ENCODE measurements around the gene ELOVL7. TPM values are rescaled to one million over a fixed set of nuclear protein-coding genes. Genes with fewer than 3 reads are reported as not detected.
"Not testable (repeated sequence)": the region's sequence is repeated elsewhere in the genome, so short reads cannot be mapped to it uniquely, and the experiment has no call there.

ELOVL7 gene
- total RNA-seq, 2 experiments from 2014 or later, result 0.42 to 0.99 TPM

DNA sequence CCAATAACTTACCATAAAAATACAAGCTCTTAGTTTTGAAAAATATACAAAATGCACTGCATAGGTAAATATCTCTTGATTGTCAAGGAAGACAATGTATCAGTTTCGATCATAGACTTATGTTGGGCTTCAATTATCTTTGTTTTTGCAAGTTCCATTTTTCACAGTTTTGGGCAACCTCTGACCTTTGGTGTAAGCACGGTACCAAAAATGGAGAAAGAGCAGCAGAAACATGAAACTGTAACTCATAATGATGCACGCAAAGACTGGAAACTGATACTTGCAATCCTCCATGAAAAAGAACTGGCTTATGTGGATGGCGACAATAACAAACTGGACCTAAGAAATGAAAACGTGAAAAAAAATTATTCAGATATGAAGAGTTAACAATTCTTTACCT is 89.6 kb downstream of the ELOVL7 start:
- Mint-ChIP-seq H3K36me3 (ENCODE audit: low read depth) (no peaks in the 10 kb centered on the region), H3K27me3 (peaks cover 6% of the 10 kb centered on the region), H3K4me1 (no peaks in the 10 kb centered on the region), H3K27ac (no peak overlapping the region), H3K4me3 (no peak overlapping the region), H3K9me3 (no peaks in the 10 kb centered on the region)
- no peak for DNase-seq
- POLR2A ChIA-PET, result no interaction called here
- CTCF ChIA-PET, result no interaction called here

DNA sequence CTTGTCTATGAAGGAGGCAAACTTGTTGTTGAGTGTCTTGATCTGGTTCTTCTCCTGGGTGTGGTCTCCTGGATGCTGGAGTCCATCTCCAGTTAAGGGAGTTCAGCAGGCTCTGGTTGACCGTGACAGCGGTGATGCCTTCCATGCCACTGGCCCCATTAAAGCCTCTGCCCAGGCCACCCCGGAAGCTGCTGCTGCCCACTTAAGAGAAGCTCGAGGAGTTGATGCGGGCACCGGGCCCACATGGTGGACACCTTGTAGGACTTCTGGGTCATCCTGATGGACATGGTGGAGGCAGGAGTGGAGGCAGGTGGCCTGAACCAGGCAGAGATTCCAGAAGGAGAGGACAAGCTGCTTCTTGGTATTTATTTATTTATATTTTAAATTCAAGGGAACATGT is 99.4 kb downstream of the ELOVL7 start:
- ChIA-PET POLR2A (no interaction called here), CTCF (interaction anchor here (1.5 kb wide), 1 partner anchor 9 kb away, joined by 6 read pairs; no protein-coding TSS in a partner anchor)
- Mint-ChIP-seq H3K27me3 (peaks cover 8% of the 10 kb centered on the region), H3K36me3 (ENCODE audit: low read depth) (no peaks in the 10 kb centered on the region), H3K27ac (no peak overlapping the region), H3K4me3 (no peak overlapping the region), H3K4me1 (no peaks in the 10 kb centered on the region), H3K9me3 (peaks cover 8% of the 10 kb centered on the region)
- DNase-seq, result no peak

DNA sequence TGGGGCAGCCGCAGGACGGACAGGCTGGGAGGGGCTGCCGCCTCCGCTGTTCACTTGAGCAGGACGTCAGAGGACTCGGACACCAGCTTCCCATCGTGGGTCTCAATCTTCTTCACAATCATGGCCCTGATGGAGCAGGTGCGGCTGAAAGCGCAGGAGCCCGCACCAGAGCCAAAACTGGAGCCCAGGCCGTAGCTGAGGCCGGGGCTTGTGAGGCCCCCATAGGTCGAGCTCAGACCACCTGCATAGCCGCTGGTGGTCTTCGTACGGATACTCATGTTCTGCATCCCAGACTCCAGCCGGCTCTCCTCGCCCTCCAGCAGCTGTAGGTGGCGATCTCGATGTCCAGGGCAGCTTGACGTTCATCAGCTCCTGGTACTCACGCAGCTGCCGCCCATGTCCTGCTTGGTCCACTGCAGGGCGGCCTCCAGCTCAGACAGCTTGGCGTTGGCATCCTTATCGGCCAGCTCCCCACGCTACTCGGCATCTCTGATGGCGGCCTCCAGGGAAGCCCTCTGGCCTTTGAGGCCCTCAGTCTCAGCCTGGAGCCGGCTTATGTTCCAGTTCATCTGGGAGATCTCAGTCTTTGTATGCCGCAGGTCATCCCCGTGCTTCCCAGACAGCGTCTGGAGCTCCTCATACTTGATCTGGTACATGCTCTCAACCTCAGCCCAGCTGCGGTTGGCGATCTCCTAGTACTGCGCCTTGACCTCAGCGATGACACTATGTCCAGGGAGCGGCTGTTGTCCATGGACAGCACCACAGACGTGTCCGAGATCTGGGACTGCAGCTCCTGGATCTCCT is 100.4 kb downstream of the ELOVL7 start:
- POLR2A ChIA-PET, result no interaction called here
- no peaks in the 10 kb centered on the region for H3K4me1 Mint-ChIP-seq
- peaks cover 8% of the 10 kb centered on the region for H3K9me3 Mint-ChIP-seq
- H3K36me3 Mint-ChIP-seq (ENCODE audit: low read depth), result no peaks in the 10 kb centered on the region
- no peak for DNase-seq
- H3K27ac Mint-ChIP-seq, result no peak overlapping the region
- CTCF ChIA-PET, result interaction anchor here (1.0 to 1.5 kb wide), 4 partner anchors 8 to 22 kb away, joined by 3 to 6 read pairs (median 3); no protein-coding TSS in a partner anchor
- H3K27me3 Mint-ChIP-seq, result peaks cover 7% of the 10 kb centered on the region
- no peak overlapping the region for H3K4me3 Mint-ChIP-seq

DNA sequence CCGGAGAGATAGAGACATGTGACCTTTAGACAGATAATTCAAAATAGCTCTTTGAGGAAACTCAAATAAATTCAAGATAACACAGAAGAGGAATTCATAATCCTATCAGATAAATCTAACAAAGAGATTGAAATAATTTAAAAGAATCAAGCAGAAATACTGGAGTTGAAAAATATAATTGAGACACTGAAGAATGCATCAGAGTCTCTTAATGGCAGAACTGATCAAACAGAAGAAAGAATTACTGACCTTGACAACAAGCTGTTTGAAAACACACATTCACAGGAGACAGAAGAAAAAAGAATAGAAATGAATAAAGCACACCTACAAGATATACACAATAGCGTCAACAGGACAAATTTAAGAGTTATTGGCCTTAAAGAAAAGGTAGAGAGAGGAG is 103.7 kb downstream of the ELOVL7 start:
- H3K27me3 Mint-ChIP-seq, result peaks cover 2% of the 10 kb centered on the region
- no peaks in the 10 kb centered on the region for H3K36me3 Mint-ChIP-seq (ENCODE audit: low read depth)
- ChIA-PET CTCF (no interaction called here), POLR2A (no interaction called here)
- no peak overlapping the region for H3K4me3 Mint-ChIP-seq
- no peak overlapping the region for H3K27ac Mint-ChIP-seq
- H3K4me1 Mint-ChIP-seq, result no peaks in the 10 kb centered on the region
- peaks cover 8% of the 10 kb centered on the region for H3K9me3 Mint-ChIP-seq
- DNase-seq, result no peak

DNA sequence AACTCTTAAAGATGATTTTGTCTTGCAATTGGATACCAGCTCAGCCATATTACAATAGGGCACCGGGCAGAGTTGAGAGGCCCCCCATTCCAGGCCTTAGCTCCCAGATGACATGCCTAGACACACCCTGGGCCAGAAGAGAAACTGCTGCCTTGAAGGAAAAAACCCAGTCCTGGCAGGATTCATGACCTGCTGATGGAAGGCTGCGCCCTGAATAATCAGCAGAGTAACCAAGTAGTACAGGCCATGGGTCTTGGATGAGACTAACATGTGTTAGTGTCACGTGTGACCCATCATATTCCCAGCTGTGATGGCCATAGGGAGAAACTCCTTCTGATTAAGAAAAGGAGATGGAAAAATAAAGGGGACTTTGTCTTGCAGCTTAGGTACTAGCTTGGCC is 105.1 kb downstream of the ELOVL7 start:
- Mint-ChIP-seq H3K36me3 (ENCODE audit: low read depth) (no peaks in the 10 kb centered on the region), H3K27me3 (peaks cover 2% of the 10 kb centered on the region), H3K9me3 (peaks cover 8% of the 10 kb centered on the region), H3K4me3 (no peak overlapping the region), H3K27ac (no peak overlapping the region), H3K4me1 (no peaks in the 10 kb centered on the region)
- ChIA-PET POLR2A (no interaction called here), CTCF (no interaction called here)
- DNase-seq, result no peak

DNA sequence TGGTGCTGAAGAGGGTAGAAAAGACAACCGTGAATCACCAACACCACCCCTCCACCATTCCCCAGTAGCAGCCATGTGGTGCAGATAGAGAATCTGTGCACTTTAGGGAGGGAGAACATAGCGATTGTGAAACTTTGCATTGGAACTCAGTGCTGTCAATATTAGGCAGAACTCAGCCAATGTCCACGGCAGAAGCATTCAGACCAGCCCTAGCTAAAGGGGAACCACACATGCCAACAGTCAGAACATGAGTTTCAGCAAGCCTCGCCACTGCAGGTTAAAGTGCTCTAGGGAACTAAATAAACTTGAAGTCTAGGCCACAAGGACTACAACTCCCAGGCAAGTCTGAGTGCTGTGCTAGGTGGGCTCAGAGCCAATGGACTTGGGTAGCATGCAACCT is 105.6 kb downstream of the ELOVL7 start:
- peaks cover 8% of the 10 kb centered on the region for H3K9me3 Mint-ChIP-seq
- H3K4me3 Mint-ChIP-seq, result no peak overlapping the region
- CTCF ChIA-PET, result no interaction called here
- H3K27ac Mint-ChIP-seq, result no peak overlapping the region
- no peak for DNase-seq
- H3K27me3 Mint-ChIP-seq, result peaks cover 2% of the 10 kb centered on the region
- no peaks in the 10 kb centered on the region for H3K4me1 Mint-ChIP-seq
- POLR2A ChIA-PET, result no interaction called here
- H3K36me3 Mint-ChIP-seq (ENCODE audit: low read depth), result no peaks in the 10 kb centered on the region

DNA sequence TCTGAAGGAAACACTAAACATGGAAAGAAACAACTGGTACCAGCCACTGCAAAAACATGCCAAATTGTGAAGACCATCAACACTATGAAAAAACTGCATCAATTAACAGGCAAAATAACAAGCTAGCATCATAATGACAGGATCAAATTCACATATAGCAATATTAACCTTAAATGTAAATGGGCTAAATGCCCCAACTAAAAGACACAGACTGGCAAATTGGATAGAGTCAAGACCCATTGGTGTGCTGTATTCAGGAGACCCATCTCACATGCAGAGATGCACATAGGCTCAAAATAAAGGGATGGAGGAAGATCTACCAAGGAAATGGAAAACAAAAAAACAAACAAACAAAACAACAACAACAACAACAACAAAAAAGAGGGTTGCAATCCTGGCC is 113.2 kb downstream of the ELOVL7 start:
- DNase-seq; H3K27ac Mint-ChIP-seq; H3K36me3 Mint-ChIP-seq (ENCODE audit: low read depth); POLR2A ChIA-PET; H3K27me3 Mint-ChIP-seq; H3K4me3 Mint-ChIP-seq; H3K4me1 Mint-ChIP-seq; H3K9me3 Mint-ChIP-seq; CTCF ChIA-PET: not testable (repeated sequence)

DNA sequence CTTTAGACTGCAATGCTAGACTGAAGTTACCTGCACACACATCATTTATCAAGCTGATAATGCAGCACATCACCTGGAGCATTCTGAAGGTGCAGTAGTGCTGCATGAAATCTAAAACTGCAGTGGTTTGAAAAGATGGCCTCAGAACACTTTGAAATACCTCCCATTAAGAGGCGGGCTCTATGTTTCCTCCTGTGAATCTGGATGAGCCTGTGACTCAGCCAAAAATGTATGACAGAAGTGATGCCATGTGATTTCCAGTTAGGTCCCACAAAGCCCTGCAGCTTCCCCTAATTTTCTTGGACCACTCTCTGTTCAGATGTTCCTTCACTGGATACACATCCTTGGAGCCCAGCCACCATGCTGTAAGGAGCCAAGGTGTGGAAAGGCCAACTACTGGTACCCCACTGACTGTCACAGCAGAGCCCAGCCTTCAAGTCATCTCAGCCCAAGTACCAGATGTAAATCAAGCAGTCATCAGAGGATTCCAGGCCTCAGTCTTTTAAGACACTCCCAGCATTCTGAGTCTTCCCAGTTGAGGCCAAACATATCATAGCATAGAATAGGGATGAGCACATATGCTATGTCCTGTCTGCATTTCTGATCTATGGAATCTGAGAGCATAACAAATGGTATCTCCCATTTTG is 116.9 kb downstream of the ELOVL7 start:
- H3K36me3 Mint-ChIP-seq (ENCODE audit: low read depth), result no peaks in the 10 kb centered on the region
- POLR2A ChIA-PET, result no interaction called here
- no peaks in the 10 kb centered on the region for H3K4me1 Mint-ChIP-seq
- H3K27ac Mint-ChIP-seq, result no peak overlapping the region
- peaks cover 3% of the 10 kb centered on the region for H3K9me3 Mint-ChIP-seq
- no peak overlapping the region for H3K4me3 Mint-ChIP-seq
- CTCF ChIA-PET, result no interaction called here
- DNase-seq, result no peak
- H3K27me3 Mint-ChIP-seq, result peaks cover 9% of the 10 kb centered on the region

DNA sequence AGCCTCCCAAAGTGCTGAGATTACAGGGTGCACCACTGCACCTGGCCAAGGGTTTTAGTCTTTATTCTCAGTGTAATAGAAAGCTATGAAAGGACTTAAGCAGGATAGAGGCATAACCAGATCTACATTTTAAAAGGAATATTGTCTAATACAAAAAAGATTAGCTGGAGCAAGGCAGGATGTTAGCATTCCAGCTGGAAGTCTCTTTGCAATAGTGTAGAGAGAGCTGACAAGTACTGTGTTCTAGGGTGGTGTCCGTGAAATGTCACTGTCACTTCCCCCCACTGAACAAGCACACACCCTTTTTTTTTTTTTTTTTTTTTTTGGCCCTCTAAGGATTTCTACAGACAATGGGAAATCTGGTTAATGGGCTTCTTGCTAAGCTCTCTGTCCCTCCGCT is 119.9 kb downstream of the ELOVL7 start:
- no peak for DNase-seq
- Mint-ChIP-seq H3K9me3 (no peaks in the 10 kb centered on the region), H3K4me1 (no peaks in the 10 kb centered on the region), H3K27me3 (peaks cover 24% of the 10 kb centered on the region), H3K36me3 (ENCODE audit: low read depth) (no peaks in the 10 kb centered on the region), H3K4me3 (no peak overlapping the region), H3K27ac (no peak overlapping the region)
- CTCF ChIA-PET, result no interaction called here
- POLR2A ChIA-PET, result no interaction called here

DNA sequence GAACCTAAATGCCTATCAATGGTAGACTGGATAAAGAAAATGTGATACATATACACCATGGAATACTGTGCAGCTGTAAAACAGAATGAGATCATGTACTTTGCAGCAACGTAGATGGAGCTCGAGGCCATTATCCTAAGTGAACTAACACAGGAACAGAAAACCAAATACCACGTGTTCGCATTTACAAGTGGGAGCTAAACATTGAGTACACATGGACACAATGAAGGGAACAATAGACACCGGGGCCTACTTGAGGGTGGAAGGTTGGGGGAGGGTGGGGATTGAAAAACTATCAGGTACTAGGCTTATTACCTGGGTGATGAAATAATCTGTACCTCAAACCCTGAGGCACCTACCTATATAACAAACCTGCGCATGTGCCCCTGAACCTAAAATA is 121.7 kb downstream of the ELOVL7 start:
- H3K4me3 Mint-ChIP-seq, result no peak overlapping the region
- peaks cover 26% of the 10 kb centered on the region for H3K27me3 Mint-ChIP-seq
- no peak overlapping the region for H3K27ac Mint-ChIP-seq
- no peaks in the 10 kb centered on the region for H3K4me1 Mint-ChIP-seq
- H3K36me3 Mint-ChIP-seq (ENCODE audit: low read depth), result no peaks in the 10 kb centered on the region
- DNase-seq, result no peak
- CTCF ChIA-PET, result no interaction called here
- peaks cover 2% of the 10 kb centered on the region for H3K9me3 Mint-ChIP-seq
- POLR2A ChIA-PET, result no interaction called here

DNA sequence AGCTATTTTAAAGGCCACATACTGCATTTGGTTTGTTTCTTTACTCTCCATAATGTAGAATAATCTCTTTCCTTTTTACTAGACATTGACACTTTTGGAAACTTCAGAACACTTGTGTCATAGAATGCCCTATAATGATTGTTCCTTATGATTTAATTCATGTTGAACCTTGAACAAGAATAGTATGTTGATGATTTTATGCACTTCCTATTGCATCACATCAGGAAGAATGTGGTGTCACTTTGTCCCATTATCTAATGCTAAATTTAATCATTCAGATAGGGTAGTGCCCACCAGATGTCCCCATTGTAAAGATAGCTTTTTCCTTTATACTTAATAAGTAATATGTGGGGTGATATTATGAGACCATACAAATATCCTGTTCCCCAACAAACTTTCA is 124.7 kb downstream of the ELOVL7 start:
- Mint-ChIP-seq H3K9me3 (peaks cover 8% of the 10 kb centered on the region), H3K4me3 (no peak overlapping the region), H3K4me1 (no peaks in the 10 kb centered on the region), H3K27ac (no peak overlapping the region), H3K27me3 (peaks cover 28% of the 10 kb centered on the region), H3K36me3 (ENCODE audit: low read depth) (no peaks in the 10 kb centered on the region)
- no peak for DNase-seq
- CTCF ChIA-PET, result no interaction called here
- POLR2A ChIA-PET, result no interaction called here

DNA sequence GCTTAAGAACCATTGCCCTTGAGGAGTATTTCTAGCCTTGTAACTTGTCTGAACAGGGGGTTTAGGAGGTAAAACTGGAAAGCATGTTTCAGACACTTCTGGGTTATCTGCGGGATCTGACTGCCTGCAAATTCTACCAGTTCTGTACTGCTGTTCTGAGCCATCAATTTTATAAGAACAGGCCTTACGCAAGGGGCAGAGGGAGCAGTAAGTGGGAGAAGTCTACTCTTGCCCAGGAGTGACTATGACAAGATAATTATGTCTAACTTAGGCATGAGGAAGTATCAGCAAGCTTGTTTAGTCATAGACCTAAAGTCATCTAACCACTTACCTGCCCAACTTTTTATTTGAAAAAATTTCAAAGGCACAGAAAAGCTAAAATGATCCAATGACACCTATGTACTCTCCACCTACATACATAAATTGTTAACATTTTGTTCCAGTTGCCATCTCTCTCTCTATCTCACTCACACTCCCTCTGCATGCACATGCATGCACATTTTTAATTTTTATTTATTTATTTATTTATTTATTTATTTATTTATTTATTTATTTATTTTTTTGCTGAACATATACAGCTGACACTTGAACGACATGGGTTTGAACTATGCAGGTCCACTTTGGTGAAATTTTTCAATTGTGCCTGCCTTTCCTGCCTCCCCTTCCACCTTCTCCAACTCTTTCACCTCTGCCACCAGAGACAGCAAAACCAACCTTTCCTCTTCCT is 125.7 kb downstream of the ELOVL7 start:
- no peaks in the 10 kb centered on the region for H3K36me3 Mint-ChIP-seq (ENCODE audit: low read depth)
- peaks cover 28% of the 10 kb centered on the region for H3K27me3 Mint-ChIP-seq
- no peak overlapping the region for H3K27ac Mint-ChIP-seq
- ChIA-PET POLR2A (no interaction called here), CTCF (no interaction called here)
- H3K9me3 Mint-ChIP-seq, result peaks cover 11% of the 10 kb centered on the region
- DNase-seq, result no peak
- no peaks in the 10 kb centered on the region for H3K4me1 Mint-ChIP-seq
- no peak overlapping the region for H3K4me3 Mint-ChIP-seq

DNA sequence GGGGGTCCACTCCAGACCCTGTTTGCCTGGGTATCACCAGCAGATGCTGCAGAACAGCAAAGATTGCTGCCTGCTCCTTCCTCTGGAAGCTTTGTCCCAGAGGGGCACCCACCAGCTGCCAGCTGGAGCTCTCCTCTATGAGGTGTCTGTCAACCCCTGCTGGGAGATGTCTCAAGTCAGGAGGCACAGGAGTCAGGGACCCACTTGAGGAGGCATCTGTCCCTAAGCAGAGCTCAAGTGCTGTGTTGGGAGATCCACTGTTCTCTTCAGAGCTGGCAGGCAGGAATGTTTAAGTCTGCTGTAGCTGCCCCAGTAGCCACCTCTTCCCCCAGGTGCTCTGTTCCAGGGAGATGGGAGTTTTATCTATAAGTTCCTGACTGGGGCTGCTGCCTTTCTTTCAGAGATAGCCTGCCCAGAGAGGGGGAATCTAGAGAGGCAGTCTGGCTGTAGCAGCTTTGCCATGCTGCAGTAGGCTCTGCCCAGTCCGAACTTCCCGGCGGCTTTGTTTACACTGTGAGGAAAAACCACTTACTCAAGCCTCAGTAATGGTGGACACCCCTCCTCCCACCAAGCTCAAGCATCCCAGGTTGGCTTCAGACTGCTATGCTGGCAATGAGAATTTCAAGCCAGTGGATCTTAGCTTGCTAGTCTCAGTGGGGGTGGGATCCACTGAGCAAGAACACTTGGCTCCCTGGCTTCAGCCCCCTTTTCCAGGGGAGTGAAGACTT is 128.7 kb downstream of the ELOVL7 start:
- DNase-seq; POLR2A ChIA-PET; H3K36me3 Mint-ChIP-seq (ENCODE audit: low read depth); H3K27ac Mint-ChIP-seq; CTCF ChIA-PET; H3K4me3 Mint-ChIP-seq; H3K4me1 Mint-ChIP-seq: not testable (repeated sequence)
- Mint-ChIP-seq H3K27me3 (peaks cover 17% of the 10 kb centered on the region), H3K9me3 (peaks cover 15% of the 10 kb centered on the region)
